IMR-90 (cell line): ENCODE data around the gene ZAP70. TPM values are rescaled to one million over a fixed set of nuclear protein-coding genes. Genes with fewer than 3 reads are reported as not detected.

Source experiments
- ATAC-seq: fragments of 200-7000 bp; cut with Tn5 transposase; 2 replicates; pipeline ENCODE4 v1.9.1; 2020; ENCODE audit warnings: low read depth, mild to moderate bottlenecking, moderate library complexity
- BruUV-seq: library from RNA; stranded (reverse); fragments of 400-500 nt; replicated peaks from 2 replicates; lab custom pipeline; 2021; lab: Mats Ljungman, UMichigan
- CTCF ChIA-PET: fragments of 300-600 bp; formaldehyde crosslinking; extraction: SDS; loops from one replicate; lab custom pipeline; 2021; ENCODE audit warnings: antibody characterized with exemption; lab: Yijun Ruan, JAX
- POLR2A ChIA-PET: fragments of 300-600 bp; sonication (Branson Sonifier 250); formaldehyde crosslinking; loops from one replicate; lab custom pipeline; 2022; ENCODE audit warnings: antibody characterized with exemption; ENCODE audit not compliant: unreplicated experiment; lab: Charles Lee
- DNase-seq: peaks from one replicate; pipeline ENCODE4 v3.0.0; 2013
- H2AFZ ChIP-seq: replicated peaks from 2 replicates; pipeline ENCODE3; 2013; ENCODE audit warnings: low read length, mild to moderate bottlenecking; ENCODE audit not compliant: poor library complexity
- H2AK5ac ChIP-seq: 2 replicates; pipeline ENCODE4 v1.6.1; 2013; ENCODE audit warnings: low read depth, low read length, inconsistent platforms
- H2AK9ac ChIP-seq: replicated peaks from 2 replicates; pipeline ENCODE3; 2013; ENCODE audit warnings: mild to moderate bottlenecking, low read depth, low read length, moderate library complexity; ENCODE audit not compliant: poor library complexity
- H2BK120ac ChIP-seq: 2 replicates; pipeline ENCODE4 v1.6.1; 2013; ENCODE audit warnings: low read depth, low read length, inconsistent platforms
- H2BK15ac ChIP-seq: 3 replicates; pipeline ENCODE4 v1.6.1; 2013; ENCODE audit warnings: low read depth, low read length, inconsistent platforms
- H2BK20ac ChIP-seq: 2 replicates; pipeline ENCODE4 v1.6.1; 2013; ENCODE audit warnings: low read depth, mild to moderate bottlenecking, inconsistent platforms, low read length, moderate library complexity
- H2BK5ac ChIP-seq: 2 replicates; pipeline ENCODE4 v1.6.1; 2013; ENCODE audit warnings: mild to moderate bottlenecking, low read depth, low read length, inconsistent platforms; ENCODE audit not compliant: poor library complexity, severe bottlenecking
- H3K14ac ChIP-seq: replicated peaks from 2 replicates; pipeline ENCODE4 v1.6.1; 2013; ENCODE audit warnings: low read depth, low read length, inconsistent platforms
- H3K18ac ChIP-seq: 2 replicates; pipeline ENCODE4 v1.6.1; 2013; ENCODE audit warnings: low read depth, low read length, control low read depth
- H3K23ac ChIP-seq: 2 replicates; pipeline ENCODE4 v1.6.1; 2013; ENCODE audit warnings: low read depth, low read length, inconsistent platforms
- H3K27ac ChIP-seq: 2 replicates; pipeline ENCODE4 v1.5.1; 2013; ENCODE audit warnings: mild to moderate bottlenecking, control low read depth, low read length; ENCODE audit not compliant: insufficient read depth
- H3K27me3 ChIP-seq: 2 replicates; pipeline ENCODE4 v1.6.1; 2013; ENCODE audit warnings: low read length; ENCODE audit not compliant: control insufficient read depth, insufficient read depth
- H3K36me3 ChIP-seq: 2 replicates; pipeline ENCODE4 v1.6.1; 2013; ENCODE audit warnings: low read length, mixed read lengths; ENCODE audit not compliant: control insufficient read depth, insufficient read depth
- H3K4ac ChIP-seq: 2 replicates; pipeline ENCODE4 v1.6.1; 2013; ENCODE audit warnings: low read depth, low read length, inconsistent platforms
- H3K4me1 ChIP-seq: 2 replicates; pipeline ENCODE4 v1.6.1; 2013; ENCODE audit warnings: low read length, mixed read lengths; ENCODE audit not compliant: control insufficient read depth, insufficient read depth
- H3K4me2 ChIP-seq: 2 replicates; pipeline ENCODE4 v1.6.1; 2013; ENCODE audit warnings: low read depth, mild to moderate bottlenecking, control low read depth, low read length, moderate library complexity
- H3K4me3 ChIP-seq: 2 replicates; pipeline ENCODE4 v1.5.1; 2013; ENCODE audit warnings: low read depth, mild to moderate bottlenecking, control low read depth, low read length, moderate library complexity; ENCODE audit not compliant: insufficient read depth
- H3K56ac ChIP-seq: 2 replicates; pipeline ENCODE4 v1.6.1; 2013; ENCODE audit warnings: low read length, inconsistent platforms; ENCODE audit not compliant: insufficient read depth; ENCODE audit errors: extremely low read depth
- H3K79me1 ChIP-seq, 2 experiments: 2 replicates each; pipeline ENCODE4 v1.6.1; 2013; ENCODE audit warnings: low read length in 2 of 2, inconsistent platforms in 1 of 2, low read depth in 1 of 2
- H3K9ac ChIP-seq: 2 replicates; pipeline ENCODE4 v1.6.1; 2013; ENCODE audit warnings: low read depth, low read length, control low read depth
- H3K9me1 ChIP-seq: 2 replicates; pipeline ENCODE4 v1.6.1; 2013; ENCODE audit warnings: low read length, inconsistent platforms; ENCODE audit not compliant: insufficient read depth
- H3K9me3 ChIP-seq: 2 replicates; pipeline ENCODE4 v1.6.1; 2013; ENCODE audit warnings: low read length; ENCODE audit not compliant: control insufficient read depth, insufficient read depth
- H4K20me1 ChIP-seq: 2 replicates; pipeline ENCODE4 v1.6.1; 2013; ENCODE audit warnings: low read length, inconsistent platforms; ENCODE audit not compliant: insufficient read depth
- H4K5ac ChIP-seq: 2 replicates; pipeline ENCODE4 v1.6.1; 2013; ENCODE audit warnings: mild to moderate bottlenecking, low read depth, low read length, control low read depth
- H4K8ac ChIP-seq, 2 experiments: 2 replicates each; pipeline ENCODE4 v1.6.1; 2013; ENCODE audit warnings: low read depth in 2 of 2, low read length in 2 of 2, control low read depth in 1 of 2, inconsistent platforms in 1 of 2
- H4K91ac ChIP-seq: 2 replicates; pipeline ENCODE4 v1.6.1; 2013; ENCODE audit warnings: low read depth, low read length, inconsistent platforms; ENCODE audit not compliant: insufficient read depth
- BHLHE40 ChIP-seq: fragments of 150-350 bp; IDR thresholded peaks from 2 replicates; pipeline ENCODE4 v1.6.1; 2016; ENCODE audit warnings: mild to moderate bottlenecking, low read depth, low read length
- CEBPB ChIP-seq: IDR thresholded peaks from 2 replicates; pipeline ENCODE4 v1.6.1; 2012; ENCODE audit warnings: low read depth, low read length, improper control_type of control experiment
- CHD1 ChIP-seq: IDR thresholded peaks from 2 replicates; pipeline ENCODE4 v1.6.1; 2012; ENCODE audit warnings: low read depth, low read length, improper control_type of control experiment
- ELK1 ChIP-seq: fragments of 150-350 bp; IDR thresholded peaks from 2 replicates; pipeline ENCODE4 v1.6.1; 2016; ENCODE audit warnings: low read depth, mild to moderate bottlenecking, low read length, moderate library complexity, borderline replicate concordance
- MAFK ChIP-seq: IDR thresholded peaks from 2 replicates; pipeline ENCODE4 v1.6.1; 2012; ENCODE audit warnings: low read depth, low read length, improper control_type of control experiment
- MAZ ChIP-seq: IDR thresholded peaks from 2 replicates; pipeline ENCODE4 v1.6.1; 2012; ENCODE audit warnings: low read depth, mild to moderate bottlenecking, low read length, improper control_type of control experiment, moderate library complexity, borderline replicate concordance
- MXI1 ChIP-seq: IDR thresholded peaks from 2 replicates; pipeline ENCODE4 v1.6.1; 2012; ENCODE audit warnings: low read depth, mild to moderate bottlenecking, low read length, moderate library complexity, borderline replicate concordance
- NFE2L2 ChIP-seq: fragments of 150-350 bp; IDR thresholded peaks from 2 replicates; pipeline ENCODE4 v1.6.1; 2016; ENCODE audit warnings: low read depth, mild to moderate bottlenecking, low read length
- POLR2A ChIP-seq: IDR thresholded peaks from 2 replicates; pipeline ENCODE4 v1.6.1; 2012; ENCODE audit warnings: mild to moderate bottlenecking, low read depth, low read length
- RAD21 ChIP-seq: IDR thresholded peaks from 2 replicates; pipeline ENCODE4 v1.6.1; 2012; ENCODE audit warnings: low read length, improper control_type of control experiment
- RCOR1 ChIP-seq: IDR thresholded peaks from 2 replicates; pipeline ENCODE4 v1.6.1; 2012; ENCODE audit warnings: mild to moderate bottlenecking, low read length, improper control_type of control experiment; ENCODE audit not compliant: insufficient replicate concordance
- SMC3 ChIP-seq: fragments of 150-350 bp; IDR thresholded peaks from 2 replicates; pipeline ENCODE4 v1.6.1; 2016; ENCODE audit warnings: low read depth, mild to moderate bottlenecking, antibody characterized with exemption, low read length, moderate library complexity
- USF2 ChIP-seq: fragments of 150-350 bp; IDR thresholded peaks from 2 replicates; pipeline ENCODE4 v1.6.1; 2017; ENCODE audit warnings: mild to moderate bottlenecking, antibody characterized with exemption, low read length, low read depth
- WGBS, 2 experiments: methylation state at CpG; one replicate each; pipeline versions ENCODE4 v1.1.5 to v1.1.7; 2013; ENCODE audit warnings: missing lambda C conversion rate in 2 of 2; ENCODE audit not compliant: insufficient read length in 1 of 2; ENCODE audit errors: extremely low coverage in 2 of 2; 5-methylcytosine and 5-hydroxymethylcytosine counted together
- dilution Hi-C: fragments of 300-500 bp; cut with HindIII; formaldehyde crosslinking; loops from one replicate; pipeline ENCODE4 v1.14.3; 2018; ENCODE audit warnings: low sequenced_read_pairs; ENCODE audit not compliant: unreplicated experiment
- in situ Hi-C: fragments of 300-500 bp; cut with MboI; formaldehyde crosslinking; loops from 3 replicates; pipeline ENCODE4 v1.14.3; 2019; ENCODE audit warnings: low sequenced_read_pairs, inconsistent platforms, mixed read lengths
- intact Hi-C: fragments of 100-400 bp; cut with micrococcal nuclease; formaldehyde crosslinking; loops from 2 replicates; pipeline ENCODE4 v1.10.0; 2022
- polyA plus RNA-seq, 3 experiments: library from polyadenylated mRNA; depleted of rRNA; stranded (reverse); fragments of >200 nt; gene quantifications; 2 replicates each; pipeline ENCODE4 v1.2.3, GENCODE V29; 2012; ENCODE audit warnings: low replicate concordance in 1 of 3
- total RNA-seq: library from RNA; depleted of rRNA; stranded (reverse); fragments of >200 nt; gene quantifications from 2 replicates; pipeline ENCODE4 v1.2.3, GENCODE V29; 2012

Gene ZAP70
- total and polyA plus RNA-seq, 2 of the 4 experiments (the other 2 are of a cell fraction): under 0.01 to 0.09 TPM

GRCh38 chr2:97718051-97718882, 4.9 kb downstream of the ZAP70 start:
- Histone ChIP-seq H2AK5ac (no peak overlapping the region), H3K27me3 (peaks cover 19% of the 10 kb centered on the region), H3K4me1 (no peaks in the 10 kb centered on the region), H3K9me3 (no peaks in the 10 kb centered on the region), H4K5ac (no peak overlapping the region), H3K9me1 (no peaks in the 10 kb centered on the region), H3K36me3 (no peaks in the 10 kb centered on the region), H3K27ac (no peak overlapping the region), H3K4me2 (no peak overlapping the region), H2AFZ (peak overlapping the region; percentile 32), H2BK20ac (no peak overlapping the region), H4K91ac (no peak overlapping the region), H3K4me3 (no peak overlapping the region), H2BK120ac (no peak overlapping the region), H3K23ac (no peak overlapping the region), H2BK5ac (no peak overlapping the region), H2AK9ac (no peak overlapping the region), H3K56ac (no peak overlapping the region), H2BK15ac (no peak overlapping the region), H4K8ac (no peak overlapping the region), H3K4ac (no peak overlapping the region), H3K79me1 (no peaks in the 10 kb centered on the region), H3K9ac (no peak overlapping the region), H3K14ac (no peak overlapping the region), H4K20me1 (no peaks in the 10 kb centered on the region), H3K18ac (no peak overlapping the region)
- intact Hi-C loops (no loop called here), in situ Hi-C loops (no loop called here), dilution Hi-C loops (no loop called here)
- no peak for TF ChIP-seq CHD1
- no peak for TF ChIP-seq SMC3
- TF ChIP-seq MXI1: no peak
- TF ChIP-seq MAFK: no peak
- no peak for TF ChIP-seq RAD21
- no peak for TF ChIP-seq NFE2L2
- TF ChIP-seq CEBPB: no peak
- no peak for TF ChIP-seq POLR2A
- TF ChIP-seq RCOR1: no peak
- TF ChIP-seq ELK1: no peak
- no peak for TF ChIP-seq MAZ
- TF ChIP-seq BHLHE40: no peak
- TF ChIP-seq USF2: no peak
- ATAC-seq (no peak), DNase-seq (no peak)
- no TSS peak for BruUV-seq
- ChIA-PET POLR2A (no interaction called here), CTCF (interaction anchor here (0.6 kb wide), 1 partner anchor 55 kb away, joined by 3 read pairs; no protein-coding TSS in a partner anchor)
- 68% methylated on average over 6 of the region's 21 CpGs; no CpG with 5 or more reads in 1 of the 2 experiments for WGBS, 2 experiments
